WTC11 (cell line): Measurements from ENCODE around the gene CIPC. TPM values are rescaled to one million over a fixed set of nuclear protein-coding genes. Genes with fewer than 3 reads are reported as not detected.

ENCODE experiments used
- ATAC-seq: fragments of 200-7000 bp; cut with Tn5 transposase; 2 replicates; pipeline ENCODE4 v1.10.0; 2021; ENCODE audit warnings: mild to moderate bottlenecking, moderate library complexity
- CTCF ChIA-PET: fragments of 300-600 bp; sonication (Branson Sonifier 250); formaldehyde crosslinking; loops from one replicate; lab custom pipeline; 2021; ENCODE audit warnings: antibody characterized with exemption; lab: Charles Lee
- POLR2A ChIA-PET: fragments of 350-600 bp; sonication (Branson Sonifier 250); formaldehyde crosslinking; loops from one replicate; lab custom pipeline; 2021; ENCODE audit warnings: antibody characterized with exemption; lab: Charles Lee
- DNase-seq: peaks from one replicate; pipeline ENCODE4 v3.0.0; 2021; ENCODE audit warnings: low spot score
- H3K27ac Mint-ChIP-seq: 2 replicates; pipeline ENCODE4 v1.8.0; 2021; ENCODE audit warnings: mixed read lengths
- H3K27me3 Mint-ChIP-seq: 2 replicates; pipeline ENCODE4 v1.8.0; 2021; ENCODE audit warnings: low read depth, mild to moderate bottlenecking, moderate library complexity, mixed read lengths
- H3K36me3 Mint-ChIP-seq: 2 replicates; pipeline ENCODE4 v1.8.0; 2021; ENCODE audit warnings: mixed read lengths
- H3K4me1 Mint-ChIP-seq: 2 replicates; pipeline ENCODE4 v1.8.0; 2022; ENCODE audit warnings: mixed read lengths
- H3K4me3 Mint-ChIP-seq: 2 replicates; pipeline ENCODE4 v1.8.0; 2021; ENCODE audit warnings: mild to moderate bottlenecking, moderate library complexity, mixed read lengths
- H3K9me3 Mint-ChIP-seq: 2 replicates; pipeline ENCODE4 v1.8.0; 2021; ENCODE audit warnings: mixed read lengths
- CREM ChIP-seq: sonication (generic); formaldehyde crosslinking; IDR thresholded peaks from 2 replicates; pipeline ENCODE4 v1.8.1; 2022; ENCODE audit warnings: mild to moderate bottlenecking, missing genetic modification reagents, moderate library complexity
- FOXP1 ChIP-seq: sonication (generic); formaldehyde crosslinking; IDR thresholded peaks from 2 replicates; pipeline ENCODE4 v1.8.0; 2022; ENCODE audit warnings: missing genetic modification reagents, mild to moderate bottlenecking, moderate library complexity, borderline replicate concordance
- HMGA2 ChIP-seq: fragments of 250-450 bp; sonication (Bioruptor Pico); IDR thresholded peaks from 2 replicates; pipeline ENCODE4 v1.4.0; 2021; ENCODE audit warnings: mild to moderate bottlenecking, moderate library complexity
- NFATC4 ChIP-seq: fragments of 250-450 bp; sonication (Bioruptor Pico); IDR thresholded peaks from 2 replicates; pipeline ENCODE4 v1.9.0; 2021; ENCODE audit warnings: mild to moderate bottlenecking
- NFE2L1 ChIP-seq: sonication (generic); formaldehyde crosslinking; IDR thresholded peaks from 2 replicates; pipeline ENCODE4 v1.8.1; 2023; ENCODE audit warnings: missing genetic modification reagents
- OVOL2 ChIP-seq: fragments of 250-450 bp; sonication (Bioruptor Pico); IDR thresholded peaks from 2 replicates; pipeline ENCODE4 v1.9.0; 2021; ENCODE audit warnings: mild to moderate bottlenecking, borderline replicate concordance
- SMAD3 ChIP-seq: sonication (generic); formaldehyde crosslinking; IDR thresholded peaks from 2 replicates; pipeline ENCODE4 v1.8.0; 2022; ENCODE audit warnings: missing genetic modification reagents, mild to moderate bottlenecking, borderline replicate concordance
- ZNF219 ChIP-seq: sonication (generic); formaldehyde crosslinking; IDR thresholded peaks from 2 replicates; pipeline ENCODE4 v1.8.0; 2023; ENCODE audit warnings: missing genetic modification reagents, mild to moderate bottlenecking, borderline replicate concordance
- total RNA-seq: library from RNA; stranded (reverse); gene quantifications from 3 replicates; pipeline ENCODE4 v1.2.3, GENCODE V29; 2021
- TF ChIP-seq, protein P1 (sequence below): sonication (generic); formaldehyde crosslinking; IDR thresholded peaks from 2 replicates; pipeline ENCODE4 v1.8.0; 2022; ENCODE audit warnings: mild to moderate bottlenecking, missing genetic modification reagents
- TF ChIP-seq, protein P2 (sequence below): sonication (generic); formaldehyde crosslinking; IDR thresholded peaks from 2 replicates; pipeline ENCODE4 v1.8.0; 2023; ENCODE audit warnings: missing genetic modification reagents, mild to moderate bottlenecking, borderline replicate concordance
- TF ChIP-seq, protein P3 (sequence below): sonication (generic); formaldehyde crosslinking; IDR thresholded peaks from 2 replicates; pipeline ENCODE4 v1.8.1; 2023; ENCODE audit warnings: mild to moderate bottlenecking, missing genetic modification reagents, moderate library complexity
- TF ChIP-seq, protein P4 (sequence below): sonication (generic); formaldehyde crosslinking; IDR thresholded peaks from 2 replicates; pipeline ENCODE4 v1.8.0; 2022; ENCODE audit warnings: missing genetic modification reagents
- TF ChIP-seq, protein P5 (sequence below): sonication (generic); formaldehyde crosslinking; IDR thresholded peaks from 2 replicates; pipeline ENCODE4 v1.8.0; 2023; ENCODE audit warnings: missing genetic modification reagents
- TF ChIP-seq, protein P6 (sequence below): sonication (generic); formaldehyde crosslinking; IDR thresholded peaks from 2 replicates; pipeline ENCODE4 v1.8.1; 2023; ENCODE audit warnings: mild to moderate bottlenecking, missing genetic modification reagents, moderate library complexity
- TF ChIP-seq, protein P7 (sequence below): sonication (generic); formaldehyde crosslinking; IDR thresholded peaks from 2 replicates; pipeline ENCODE4 v1.8.1; 2022; ENCODE audit warnings: mild to moderate bottlenecking, missing genetic modification reagents, moderate library complexity, borderline replicate concordance

CIPC gene
- total RNA-seq, 1 experiment from 2014 or later = 25.4 TPM

DNA sequence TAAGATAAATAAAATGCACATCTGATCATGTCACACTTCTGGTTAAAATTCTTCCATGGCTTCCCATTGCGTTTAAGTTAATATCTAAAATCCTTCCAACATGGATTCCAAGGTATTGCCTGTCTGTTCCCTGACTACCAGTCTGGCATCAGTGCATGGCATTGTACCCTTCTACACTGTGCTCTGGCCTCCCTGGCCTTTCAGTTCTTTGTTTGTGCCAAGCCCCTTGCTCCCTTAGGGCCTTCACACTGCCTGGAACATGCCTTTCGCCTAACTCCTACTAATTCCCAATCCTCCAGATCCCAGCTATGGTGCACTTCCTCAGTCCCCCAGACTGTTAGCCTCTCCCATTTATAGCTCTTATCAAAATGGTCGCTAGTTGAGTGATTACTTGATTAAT, 6.3 kb downstream of the CIPC start:
- Mint-ChIP-seq H3K27ac (peak overlapping the region; percentile 51), H3K27me3 (no peaks in the 10 kb centered on the region), H3K4me1 (peaks cover 68% of the 10 kb centered on the region), H3K36me3 (peaks cover 27% of the 10 kb centered on the region), H3K9me3 (no peaks in the 10 kb centered on the region), H3K4me3 (no peak overlapping the region; the same call in 1 of the 2 replicates)
- ChIA-PET POLR2A (no interaction called here), CTCF (interaction anchor here (0.7 to 4.2 kb wide), 6 partner anchors 19 to 232 kb away, joined by 3 to 22 read pairs (median 4); partner anchors contain the start of gene ZDHHC22)
- DNase-seq (no peak), ATAC-seq (no peak)
- TF ChIP-seq, protein P1, sequence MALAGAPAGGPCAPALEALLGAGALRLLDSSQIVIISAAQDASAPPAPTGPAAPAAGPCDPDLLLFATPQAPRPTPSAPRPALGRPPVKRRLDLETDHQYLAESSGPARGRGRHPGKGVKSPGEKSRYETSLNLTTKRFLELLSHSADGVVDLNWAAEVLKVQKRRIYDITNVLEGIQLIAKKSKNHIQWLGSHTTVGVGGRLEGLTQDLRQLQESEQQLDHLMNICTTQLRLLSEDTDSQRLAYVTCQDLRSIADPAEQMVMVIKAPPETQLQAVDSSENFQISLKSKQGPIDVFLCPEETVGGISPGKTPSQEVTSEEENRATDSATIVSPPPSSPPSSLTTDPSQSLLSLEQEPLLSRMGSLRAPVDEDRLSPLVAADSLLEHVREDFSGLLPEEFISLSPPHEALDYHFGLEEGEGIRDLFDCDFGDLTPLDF (CRISPR knock-in tag) = no peak

DNA sequence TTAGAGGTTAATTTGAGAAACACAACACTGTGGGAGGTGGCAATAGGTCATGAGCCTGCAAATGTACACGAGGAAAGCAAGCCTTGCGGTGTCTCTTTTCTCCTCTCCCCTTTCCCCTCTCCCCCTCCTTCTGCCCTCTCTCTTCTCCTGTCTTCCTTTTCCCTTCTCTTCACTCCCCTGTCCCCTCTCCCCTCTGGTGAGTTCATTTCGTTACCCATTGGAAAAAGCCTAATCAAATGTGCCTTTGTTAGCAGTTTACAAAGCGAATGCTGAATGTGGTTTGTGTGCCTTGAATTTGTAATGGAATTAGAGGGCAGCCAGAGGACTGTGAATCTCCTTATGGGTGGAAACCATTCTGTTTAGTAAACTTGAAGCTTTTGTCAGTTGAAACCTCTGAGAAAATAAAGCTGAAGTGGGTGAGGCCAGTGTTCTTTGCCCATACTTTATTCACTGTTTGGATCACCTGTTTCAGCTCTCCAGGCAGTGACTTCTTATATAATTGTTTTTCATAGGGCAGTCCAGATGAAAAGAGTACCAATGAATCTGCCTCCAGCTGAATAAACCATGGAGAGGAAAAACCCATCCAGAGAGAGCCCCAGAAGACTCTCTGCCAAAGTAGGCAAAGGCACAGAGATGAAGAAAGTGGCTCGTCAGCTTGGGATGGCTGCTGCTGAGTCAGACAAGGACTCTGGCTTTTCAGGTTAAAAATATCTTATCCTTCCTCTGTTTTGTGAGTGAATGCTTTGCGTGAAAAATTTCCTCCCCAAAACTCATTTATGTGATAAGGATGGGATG, 7.3 kb downstream of the CIPC start:
- ChIA-PET CTCF (interaction anchor here (0.7 to 4.2 kb wide), 6 partner anchors 18 to 233 kb away, joined by 3 to 22 read pairs (median 4); no protein-coding TSS in a partner anchor), POLR2A (no interaction called here)
- no peaks in the 10 kb centered on the region for H3K9me3 Mint-ChIP-seq
- H3K36me3 Mint-ChIP-seq = peaks cover 28% of the 10 kb centered on the region
- ATAC-seq (peak; percentile 65), DNase-seq (no peak)
- peak overlapping the region; percentile 47 for H3K4me3 Mint-ChIP-seq
- H3K27ac Mint-ChIP-seq = peak overlapping the region; percentile 88
- no peaks in the 10 kb centered on the region for H3K27me3 Mint-ChIP-seq
- peaks cover 70% of the 10 kb centered on the region for H3K4me1 Mint-ChIP-seq
- TF ChIP-seq SMAD3 (no peak), NFE2L1 (no peak), OVOL2 (CRISPR knock-in tag) (no peak), FOXP1 (CRISPR knock-in tag) (no peak), NFATC4 (CRISPR knock-in tag) (no peak), ZNF219 (no peak), HMGA2 (CRISPR knock-in tag) (no peak), CREM (no peak)
- TF ChIP-seq, protein P2, sequence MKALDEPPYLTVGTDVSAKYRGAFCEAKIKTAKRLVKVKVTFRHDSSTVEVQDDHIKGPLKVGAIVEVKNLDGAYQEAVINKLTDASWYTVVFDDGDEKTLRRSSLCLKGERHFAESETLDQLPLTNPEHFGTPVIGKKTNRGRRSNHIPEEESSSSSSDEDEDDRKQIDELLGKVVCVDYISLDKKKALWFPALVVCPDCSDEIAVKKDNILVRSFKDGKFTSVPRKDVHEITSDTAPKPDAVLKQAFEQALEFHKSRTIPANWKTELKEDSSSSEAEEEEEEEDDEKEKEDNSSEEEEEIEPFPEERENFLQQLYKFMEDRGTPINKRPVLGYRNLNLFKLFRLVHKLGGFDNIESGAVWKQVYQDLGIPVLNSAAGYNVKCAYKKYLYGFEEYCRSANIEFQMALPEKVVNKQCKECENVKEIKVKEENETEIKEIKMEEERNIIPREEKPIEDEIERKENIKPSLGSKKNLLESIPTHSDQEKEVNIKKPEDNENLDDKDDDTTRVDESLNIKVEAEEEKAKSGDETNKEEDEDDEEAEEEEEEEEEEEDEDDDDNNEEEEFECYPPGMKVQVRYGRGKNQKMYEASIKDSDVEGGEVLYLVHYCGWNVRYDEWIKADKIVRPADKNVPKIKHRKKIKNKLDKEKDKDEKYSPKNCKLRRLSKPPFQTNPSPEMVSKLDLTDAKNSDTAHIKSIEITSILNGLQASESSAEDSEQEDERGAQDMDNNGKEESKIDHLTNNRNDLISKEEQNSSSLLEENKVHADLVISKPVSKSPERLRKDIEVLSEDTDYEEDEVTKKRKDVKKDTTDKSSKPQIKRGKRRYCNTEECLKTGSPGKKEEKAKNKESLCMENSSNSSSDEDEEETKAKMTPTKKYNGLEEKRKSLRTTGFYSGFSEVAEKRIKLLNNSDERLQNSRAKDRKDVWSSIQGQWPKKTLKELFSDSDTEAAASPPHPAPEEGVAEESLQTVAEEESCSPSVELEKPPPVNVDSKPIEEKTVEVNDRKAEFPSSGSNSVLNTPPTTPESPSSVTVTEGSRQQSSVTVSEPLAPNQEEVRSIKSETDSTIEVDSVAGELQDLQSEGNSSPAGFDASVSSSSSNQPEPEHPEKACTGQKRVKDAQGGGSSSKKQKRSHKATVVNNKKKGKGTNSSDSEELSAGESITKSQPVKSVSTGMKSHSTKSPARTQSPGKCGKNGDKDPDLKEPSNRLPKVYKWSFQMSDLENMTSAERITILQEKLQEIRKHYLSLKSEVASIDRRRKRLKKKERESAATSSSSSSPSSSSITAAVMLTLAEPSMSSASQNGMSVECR (CRISPR knock-in tag) = no peak
- TF ChIP-seq, protein P3, sequence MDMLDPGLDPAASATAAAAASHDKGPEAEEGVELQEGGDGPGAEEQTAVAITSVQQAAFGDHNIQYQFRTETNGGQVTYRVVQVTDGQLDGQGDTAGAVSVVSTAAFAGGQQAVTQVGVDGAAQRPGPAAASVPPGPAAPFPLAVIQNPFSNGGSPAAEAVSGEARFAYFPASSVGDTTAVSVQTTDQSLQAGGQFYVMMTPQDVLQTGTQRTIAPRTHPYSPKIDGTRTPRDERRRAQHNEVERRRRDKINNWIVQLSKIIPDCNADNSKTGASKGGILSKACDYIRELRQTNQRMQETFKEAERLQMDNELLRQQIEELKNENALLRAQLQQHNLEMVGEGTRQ (CRISPR knock-in tag) = no peak
- TF ChIP-seq, protein P4, sequence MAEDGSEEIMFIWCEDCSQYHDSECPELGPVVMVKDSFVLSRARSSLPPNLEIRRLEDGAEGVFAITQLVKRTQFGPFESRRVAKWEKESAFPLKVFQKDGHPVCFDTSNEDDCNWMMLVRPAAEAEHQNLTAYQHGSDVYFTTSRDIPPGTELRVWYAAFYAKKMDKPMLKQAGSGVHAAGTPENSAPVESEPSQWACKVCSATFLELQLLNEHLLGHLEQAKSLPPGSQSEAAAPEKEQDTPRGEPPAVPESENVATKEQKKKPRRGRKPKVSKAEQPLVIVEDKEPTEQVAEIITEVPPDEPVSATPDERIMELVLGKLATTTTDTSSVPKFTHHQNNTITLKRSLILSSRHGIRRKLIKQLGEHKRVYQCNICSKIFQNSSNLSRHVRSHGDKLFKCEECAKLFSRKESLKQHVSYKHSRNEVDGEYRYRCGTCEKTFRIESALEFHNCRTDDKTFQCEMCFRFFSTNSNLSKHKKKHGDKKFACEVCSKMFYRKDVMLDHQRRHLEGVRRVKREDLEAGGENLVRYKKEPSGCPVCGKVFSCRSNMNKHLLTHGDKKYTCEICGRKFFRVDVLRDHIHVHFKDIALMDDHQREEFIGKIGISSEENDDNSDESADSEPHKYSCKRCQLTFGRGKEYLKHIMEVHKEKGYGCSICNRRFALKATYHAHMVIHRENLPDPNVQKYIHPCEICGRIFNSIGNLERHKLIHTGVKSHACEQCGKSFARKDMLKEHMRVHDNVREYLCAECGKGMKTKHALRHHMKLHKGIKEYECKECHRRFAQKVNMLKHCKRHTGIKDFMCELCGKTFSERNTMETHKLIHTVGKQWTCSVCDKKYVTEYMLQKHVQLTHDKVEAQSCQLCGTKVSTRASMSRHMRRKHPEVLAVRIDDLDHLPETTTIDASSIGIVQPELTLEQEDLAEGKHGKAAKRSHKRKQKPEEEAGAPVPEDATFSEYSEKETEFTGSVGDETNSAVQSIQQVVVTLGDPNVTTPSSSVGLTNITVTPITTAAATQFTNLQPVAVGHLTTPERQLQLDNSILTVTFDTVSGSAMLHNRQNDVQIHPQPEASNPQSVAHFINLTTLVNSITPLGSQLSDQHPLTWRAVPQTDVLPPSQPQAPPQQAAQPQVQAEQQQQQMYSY = no peak
- TF ChIP-seq, protein P5, sequence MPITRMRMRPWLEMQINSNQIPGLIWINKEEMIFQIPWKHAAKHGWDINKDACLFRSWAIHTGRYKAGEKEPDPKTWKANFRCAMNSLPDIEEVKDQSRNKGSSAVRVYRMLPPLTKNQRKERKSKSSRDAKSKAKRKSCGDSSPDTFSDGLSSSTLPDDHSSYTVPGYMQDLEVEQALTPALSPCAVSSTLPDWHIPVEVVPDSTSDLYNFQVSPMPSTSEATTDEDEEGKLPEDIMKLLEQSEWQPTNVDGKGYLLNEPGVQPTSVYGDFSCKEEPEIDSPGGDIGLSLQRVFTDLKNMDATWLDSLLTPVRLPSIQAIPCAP = no peak
- TF ChIP-seq, protein P6, sequence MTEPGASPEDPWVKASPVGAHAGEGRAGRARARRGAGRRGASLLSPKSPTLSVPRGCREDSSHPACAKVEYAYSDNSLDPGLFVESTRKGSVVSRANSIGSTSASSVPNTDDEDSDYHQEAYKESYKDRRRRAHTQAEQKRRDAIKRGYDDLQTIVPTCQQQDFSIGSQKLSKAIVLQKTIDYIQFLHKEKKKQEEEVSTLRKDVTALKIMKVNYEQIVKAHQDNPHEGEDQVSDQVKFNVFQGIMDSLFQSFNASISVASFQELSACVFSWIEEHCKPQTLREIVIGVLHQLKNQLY = no peak
- TF ChIP-seq, protein P7, sequence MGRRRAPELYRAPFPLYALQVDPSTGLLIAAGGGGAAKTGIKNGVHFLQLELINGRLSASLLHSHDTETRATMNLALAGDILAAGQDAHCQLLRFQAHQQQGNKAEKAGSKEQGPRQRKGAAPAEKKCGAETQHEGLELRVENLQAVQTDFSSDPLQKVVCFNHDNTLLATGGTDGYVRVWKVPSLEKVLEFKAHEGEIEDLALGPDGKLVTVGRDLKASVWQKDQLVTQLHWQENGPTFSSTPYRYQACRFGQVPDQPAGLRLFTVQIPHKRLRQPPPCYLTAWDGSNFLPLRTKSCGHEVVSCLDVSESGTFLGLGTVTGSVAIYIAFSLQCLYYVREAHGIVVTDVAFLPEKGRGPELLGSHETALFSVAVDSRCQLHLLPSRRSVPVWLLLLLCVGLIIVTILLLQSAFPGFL (CRISPR knock-in tag) = no peak
